GM12864 (cell line): Measurements from ENCODE around the gene FMN2.
"Not testable (repeated sequence)": the region's sequence is repeated elsewhere in the genome, so short reads cannot be mapped to it uniquely, and the experiment has no call there.

ENCODE experiments used
- DNase-seq: peaks from one replicate; pipeline ENCODE4 v3.0.0-alpha.2; 2011; ENCODE audit warnings: low read depth
- H3K4me3 ChIP-seq: 2 replicates; pipeline ENCODE4 v1.5.1; 2011; ENCODE audit warnings: mild to moderate bottlenecking, low read depth, low read length, control low read depth
- TF ChIP-seq, protein P1 (sequence below): IDR thresholded peaks from 2 replicates; pipeline ENCODE4 v1.5.1; 2011; ENCODE audit warnings: low read depth, mild to moderate bottlenecking, moderate library complexity, low read length, control low read depth, inconsistent platforms; ENCODE audit errors: missing control alignments

FMN2 gene

GRCh38 chr1:240170266-240170665, 78.6 kb downstream of the FMN2 start:
- no peak overlapping the region for H3K4me3 ChIP-seq
- DNase-seq: no peak
- TF ChIP-seq, protein P1, sequence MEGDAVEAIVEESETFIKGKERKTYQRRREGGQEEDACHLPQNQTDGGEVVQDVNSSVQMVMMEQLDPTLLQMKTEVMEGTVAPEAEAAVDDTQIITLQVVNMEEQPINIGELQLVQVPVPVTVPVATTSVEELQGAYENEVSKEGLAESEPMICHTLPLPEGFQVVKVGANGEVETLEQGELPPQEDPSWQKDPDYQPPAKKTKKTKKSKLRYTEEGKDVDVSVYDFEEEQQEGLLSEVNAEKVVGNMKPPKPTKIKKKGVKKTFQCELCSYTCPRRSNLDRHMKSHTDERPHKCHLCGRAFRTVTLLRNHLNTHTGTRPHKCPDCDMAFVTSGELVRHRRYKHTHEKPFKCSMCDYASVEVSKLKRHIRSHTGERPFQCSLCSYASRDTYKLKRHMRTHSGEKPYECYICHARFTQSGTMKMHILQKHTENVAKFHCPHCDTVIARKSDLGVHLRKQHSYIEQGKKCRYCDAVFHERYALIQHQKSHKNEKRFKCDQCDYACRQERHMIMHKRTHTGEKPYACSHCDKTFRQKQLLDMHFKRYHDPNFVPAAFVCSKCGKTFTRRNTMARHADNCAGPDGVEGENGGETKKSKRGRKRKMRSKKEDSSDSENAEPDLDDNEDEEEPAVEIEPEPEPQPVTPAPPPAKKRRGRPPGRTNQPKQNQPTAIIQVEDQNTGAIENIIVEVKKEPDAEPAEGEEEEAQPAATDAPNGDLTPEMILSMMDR: no peak

DNA sequence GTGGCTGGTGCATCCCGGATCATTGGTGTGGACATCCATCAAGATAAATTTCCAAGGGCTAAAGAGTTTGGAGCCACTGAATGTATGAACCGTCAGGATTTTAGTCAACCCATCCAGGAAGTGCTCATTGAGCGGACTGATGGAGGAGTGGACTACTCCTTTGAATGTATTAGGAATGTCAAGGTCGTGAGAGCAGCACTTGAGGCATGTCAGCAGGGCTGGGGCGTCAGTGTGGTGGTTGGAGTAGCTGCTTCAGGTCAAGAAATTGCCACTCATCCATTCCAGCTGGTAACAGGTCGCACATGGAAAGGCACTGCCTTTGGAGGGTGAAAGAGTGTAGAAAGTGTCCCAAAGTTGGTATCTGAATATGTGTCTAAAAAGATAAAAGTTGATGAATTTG, 79.1 kb downstream of the FMN2 start:
- TF ChIP-seq, protein P1: no peak
- DNase-seq: no peak
- no peak overlapping the region for H3K4me3 ChIP-seq

DNA sequence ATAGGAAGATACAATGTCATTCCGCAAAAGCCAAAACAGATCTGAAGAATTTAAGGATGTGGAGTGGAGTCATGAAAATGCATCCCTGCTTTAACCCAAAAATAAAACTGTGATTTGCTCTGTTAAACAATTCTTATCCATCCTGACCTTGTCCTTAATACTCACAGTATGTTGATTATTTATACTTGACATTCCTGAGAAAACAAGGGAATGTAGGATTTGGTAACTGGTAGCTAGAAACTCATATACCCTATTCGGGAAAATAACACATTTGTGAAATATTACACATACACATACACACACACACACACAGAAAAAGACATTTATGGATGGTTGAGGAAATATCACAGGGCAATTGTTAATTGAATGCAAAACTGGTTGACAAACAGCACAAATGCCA, 80.2 kb downstream of the FMN2 start:
- TF ChIP-seq, protein P1: no peak
- H3K4me3 ChIP-seq: no peak overlapping the region
- DNase-seq: no peak

DNA sequence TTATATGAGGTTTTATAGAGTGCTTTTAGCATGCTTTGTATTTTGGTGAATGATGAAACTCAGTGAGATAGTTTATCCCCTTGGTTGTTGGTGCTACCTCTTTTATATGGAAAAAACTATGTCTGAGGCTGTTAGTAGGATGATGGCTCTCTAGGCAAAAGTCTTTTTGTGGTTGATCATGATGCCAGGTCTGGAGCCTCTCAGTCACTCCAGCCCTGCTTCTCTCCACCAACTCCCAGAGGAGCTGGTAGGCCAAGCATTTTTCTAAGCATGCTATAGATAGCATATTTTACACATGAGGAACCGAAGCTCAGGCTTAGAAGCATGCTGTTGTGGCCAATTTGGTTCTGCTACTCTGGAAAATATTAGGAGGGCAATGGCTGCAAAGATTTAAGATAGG, 82.2 kb downstream of the FMN2 start:
- no peak overlapping the region for H3K4me3 ChIP-seq
- DNase-seq: no peak
- TF ChIP-seq, protein P1: no peak

- no peak overlapping the region for H3K4me3 ChIP-seq
- TF ChIP-seq, protein P1: no peak
- DNase-seq: no peak
Observed at GRCh38 chr1:240174734-240175133, 83.1 kb downstream of the FMN2 start.

GRCh38 chr1:240178366-240178765, 86.7 kb downstream of the FMN2 start:
- TF ChIP-seq, protein P1: no peak
- no peak for DNase-seq
- no peak overlapping the region for H3K4me3 ChIP-seq

GRCh38 chr1:240184682-240185081, 93.0 kb downstream of the FMN2 start:
- not testable (repeated sequence) for DNase-seq, H3K4me3 ChIP-seq

- DNase-seq: no peak
- no peak overlapping the region for H3K4me3 ChIP-seq
- TF ChIP-seq, protein P1: no peak
Observed at GRCh38 chr1:240188139-240188538, 96.5 kb downstream of the FMN2 start.
